GM21447 (cell line): ENCODE results near the gene UTY.

Source experiments
- ATAC-seq: cut with Tn5 transposase; IDR thresholded peaks from one replicate; pipeline ENCODE4 v1.9.1; 2021; ENCODE audit not compliant: unreplicated experiment

Gene UTY

DNA sequence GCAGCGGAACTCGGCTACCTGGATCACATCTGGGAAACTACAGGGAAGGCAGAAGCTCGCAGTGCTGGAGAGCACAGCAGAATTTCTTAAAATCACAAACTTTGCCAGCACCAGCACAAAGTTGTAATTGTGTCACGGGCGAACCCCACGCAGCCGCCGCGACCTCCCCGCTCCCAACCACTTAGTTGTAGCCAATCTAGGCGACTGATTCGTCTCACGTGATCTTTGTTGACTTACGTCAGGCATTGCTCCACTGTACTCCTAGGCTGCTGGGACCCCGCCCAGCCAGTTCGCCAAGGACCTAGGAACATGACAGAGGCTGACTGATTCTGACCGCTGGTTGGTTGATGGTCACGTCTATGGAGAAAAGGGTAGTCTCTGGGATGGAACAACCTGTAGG, at the start of gene UTY:
Gene UTY, minus strand, starts transcription at position 206 of the 400 bp plus-strand sequence. CDS start 368 bp downstream, outside the sequence.
- peak; percentile 96 for ATAC-seq

DNA sequence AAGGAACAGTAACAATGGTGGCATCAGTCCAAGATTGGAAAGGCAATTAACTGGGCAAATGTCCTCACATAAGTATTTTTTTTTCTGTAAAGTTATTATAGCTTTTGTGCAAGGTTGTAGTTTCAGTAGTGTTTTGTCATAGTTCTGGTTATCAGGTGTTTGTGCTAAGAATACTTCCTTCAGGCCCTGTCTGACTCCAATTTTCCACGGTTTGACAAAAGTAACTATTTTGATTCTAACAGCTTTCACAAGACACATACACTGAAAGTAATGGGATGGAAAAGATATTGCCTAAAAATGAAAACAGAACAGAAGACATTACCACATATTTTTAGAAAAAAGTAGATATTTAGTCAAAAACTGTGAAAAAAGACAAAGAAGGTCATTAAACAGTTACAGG, 40.6 kb upstream of the UTY start:
- ATAC-seq, result no peak

DNA sequence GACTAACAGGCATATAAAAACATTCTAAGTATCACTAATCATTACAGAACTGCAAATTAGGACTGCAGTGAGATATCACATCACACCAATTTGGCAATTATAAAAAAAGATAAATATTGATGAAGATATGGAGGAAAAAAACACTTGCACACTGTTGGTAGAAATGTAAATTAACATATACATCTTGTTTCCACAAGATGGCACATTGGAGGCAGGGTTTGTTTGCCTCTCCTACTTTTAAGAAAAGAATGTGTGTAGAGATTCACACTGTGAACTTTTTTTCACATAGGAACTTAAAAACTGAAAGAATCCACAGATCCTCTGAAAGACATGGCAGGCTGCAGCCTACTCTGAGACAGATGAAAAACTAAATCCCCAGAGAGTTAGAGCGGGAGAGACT, 21.4 kb upstream of the UTY start:
- ATAC-seq, result no peak

GRCh38 chrY:13493737-13494136, 13.9 kb upstream of the UTY start:
- peak; percentile 54 for ATAC-seq

DNA sequence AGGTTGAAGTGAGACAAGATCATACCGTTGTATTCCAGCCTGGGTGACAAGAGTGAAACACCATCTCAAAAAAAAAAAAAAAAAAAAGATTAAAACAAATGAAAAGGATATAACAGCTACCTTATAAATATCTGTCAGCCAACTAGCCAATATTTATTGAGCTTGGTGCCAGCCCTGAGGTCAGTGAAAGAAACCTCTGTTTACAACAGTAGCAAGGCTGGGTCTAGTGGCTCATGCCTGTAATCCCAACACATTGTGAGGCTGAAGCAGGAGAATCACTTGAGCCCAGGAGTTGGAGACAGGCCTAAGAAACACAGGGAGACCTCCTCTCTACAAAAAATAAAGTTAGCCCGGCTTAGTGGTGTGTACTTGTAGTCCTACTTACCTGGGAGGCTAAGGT, 12.6 kb upstream of the UTY start:
- ATAC-seq, result no peak

GRCh38 chrY:13488738-13489137, 8.9 kb upstream of the UTY start:
- ATAC-seq, result no peak

DNA sequence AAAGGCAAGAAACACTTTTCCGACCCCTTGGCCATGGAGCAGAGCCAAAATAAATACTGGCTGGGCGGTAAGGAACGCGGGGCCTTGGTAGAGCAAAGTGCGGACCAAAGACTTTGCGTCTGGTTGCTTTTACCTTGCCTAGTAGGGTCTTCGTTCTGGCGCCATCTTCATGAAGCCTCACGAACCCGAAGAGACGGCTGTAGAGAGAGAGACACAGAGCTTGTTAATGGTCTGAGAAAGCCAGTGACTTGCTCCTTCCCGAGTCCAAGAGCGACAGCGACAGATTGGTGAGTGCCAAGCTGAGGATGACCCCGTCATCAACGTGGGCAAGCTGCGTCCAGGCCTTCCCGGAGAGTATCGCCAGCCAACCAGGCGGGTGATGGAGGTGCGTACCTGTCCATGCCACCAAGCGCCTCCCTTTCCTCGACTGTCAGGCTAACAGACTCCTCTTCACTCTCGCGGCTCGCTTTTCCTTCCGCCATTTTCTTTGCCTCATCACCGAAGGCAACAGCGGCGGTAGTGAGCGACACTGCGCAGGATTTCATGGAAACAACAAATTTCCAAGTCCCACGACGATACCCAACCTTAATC, 617 bp downstream of the UTY start:
- ATAC-seq, result no peak

- no peak for ATAC-seq
Measured at GRCh38 chrY:13478126-13478785, 1.6 kb downstream of the UTY start.

- no peak for ATAC-seq
Measured at GRCh38 chrY:13474997-13475396, 4.8 kb downstream of the UTY start.

- ATAC-seq, result no peak
Measured at GRCh38 chrY:13451572-13451971, 28.3 kb downstream of the UTY start.

- ATAC-seq, result no peak
Measured at GRCh38 chrY:13450596-13451130, 29.2 kb downstream of the UTY start.

GRCh38 chrY:13445566-13445965, 34.3 kb downstream of the UTY start:
- no peak for ATAC-seq

- no peak for ATAC-seq
Measured at GRCh38 chrY:13443146-13443545, 36.7 kb downstream of the UTY start.

GRCh38 chrY:13440811-13441210, 39.0 kb downstream of the UTY start:
- no peak for ATAC-seq

DNA sequence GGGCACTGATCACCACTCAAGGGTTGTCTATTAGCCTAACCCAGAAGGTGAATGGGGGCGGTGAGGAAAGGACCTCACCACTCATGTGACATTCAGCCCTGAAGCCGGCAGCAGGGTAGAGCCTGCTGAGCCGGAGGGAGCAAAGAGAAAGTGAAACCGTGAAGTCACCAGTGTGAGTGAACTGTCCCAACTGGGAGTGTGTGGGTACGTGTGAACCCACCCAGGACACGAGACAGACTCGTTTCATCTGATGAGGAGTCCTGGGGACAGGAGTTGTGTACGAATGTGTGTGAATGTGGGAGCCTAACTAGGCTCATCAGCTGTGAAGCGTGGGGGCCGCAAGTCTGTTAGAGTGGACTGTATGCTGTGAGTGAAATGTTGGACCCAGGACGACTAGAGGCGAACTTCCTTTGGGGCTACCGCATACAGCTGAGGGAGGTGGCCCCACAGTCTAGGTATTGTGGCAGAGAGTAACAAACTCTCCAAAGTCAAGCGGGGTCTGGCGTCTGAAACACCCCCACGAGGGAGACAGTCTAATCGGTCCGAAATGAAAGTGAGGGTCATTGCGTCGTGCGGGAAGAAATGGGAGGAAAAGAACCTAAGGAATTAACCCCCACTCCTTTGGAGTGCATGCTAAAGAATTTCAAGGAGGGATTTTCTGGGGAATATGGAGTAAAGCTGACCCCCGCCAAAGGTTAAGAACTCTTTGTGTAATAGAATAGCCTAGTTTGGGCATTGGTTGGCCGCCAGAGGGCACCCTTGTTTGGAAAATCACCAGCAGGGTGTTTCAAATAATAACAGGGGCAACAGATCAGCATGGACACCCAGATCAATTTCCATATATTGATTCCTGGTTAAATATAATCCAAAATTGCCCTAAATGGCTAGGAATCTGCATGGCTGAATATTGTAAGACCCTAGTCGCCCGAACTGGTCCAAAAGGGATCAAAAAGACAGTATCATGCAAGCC, 43.6 kb downstream of the UTY start:
- ATAC-seq, result peak; percentile 87

- ATAC-seq, result no peak
Measured at GRCh38 chrY:13435206-13435967, 44.4 kb downstream of the UTY start.

GRCh38 chrY:13432293-13433025, 47.4 kb downstream of the UTY start:
- no peak for ATAC-seq

GRCh38 chrY:13429551-13429950, 50.3 kb downstream of the UTY start:
- ATAC-seq, result no peak

- ATAC-seq, result no peak
Measured at GRCh38 chrY:13423281-13423732, 56.5 kb downstream of the UTY start.
